Activated CD4-positive, alpha-beta T cell treated with anti-CD3 and anti-CD28 coated beads, Interleukin-2, amount 10 ng/mL, durations not matched to agents 24 days and 14 days (primary cell): ENCODE data around the gene LYRM4. TPM values are rescaled to one million over a fixed set of nuclear protein-coding genes. Genes with fewer than 3 reads are reported as not detected.

ENCODE experiments used
- DNase-seq: peaks from one replicate; pipeline ENCODE4 v3.0.0; 2022
- H3K27ac Mint-ChIP-seq: one replicate; pipeline ENCODE4 v1.8.0; 2022; ENCODE audit warnings: mild to moderate bottlenecking, mixed read lengths
- H3K27me3 Mint-ChIP-seq: one replicate; pipeline ENCODE4 v1.8.0; 2022; ENCODE audit warnings: mixed read lengths
- H3K36me3 Mint-ChIP-seq: one replicate; pipeline ENCODE4 v1.8.0; 2022; ENCODE audit warnings: low read depth, mild to moderate bottlenecking, mixed read lengths
- H3K4me1 Mint-ChIP-seq: one replicate; pipeline ENCODE4 v1.8.0; 2021; ENCODE audit warnings: mixed read lengths
- H3K4me3 Mint-ChIP-seq: one replicate; pipeline ENCODE4 v1.8.0; 2022; ENCODE audit warnings: mild to moderate bottlenecking, moderate library complexity, mixed read lengths
- H3K9me3 Mint-ChIP-seq: one replicate; pipeline ENCODE4 v1.8.0; 2021; ENCODE audit warnings: mixed read lengths
- intact Hi-C: fragments of 100-400 bp; cut with micrococcal nuclease; formaldehyde crosslinking; loops from one replicate; pipeline ENCODE4 v1.15.1; 2023
- total RNA-seq: library from RNA; stranded (reverse); gene quantifications from 2 replicates; pipeline ENCODE4 v1.2.3, GENCODE V29; 2022

The LYRM4 gene
- total RNA-seq, 1 donor from 2014 or later = 49.4 TPM

GRCh38 chr6:5219011-5219691 is 41.6 kb downstream of the LYRM4 start:
- Mint-ChIP-seq H3K4me3 (no peak overlapping the region), H3K27me3 (no peaks in the 10 kb centered on the region), H3K27ac (no peak overlapping the region), H3K4me1 (peaks cover 6% of the 10 kb centered on the region), H3K9me3 (no peaks in the 10 kb centered on the region), H3K36me3 (peaks cover 4% of the 10 kb centered on the region)
- no peak for DNase-seq
- intact Hi-C loops = no loop called here

- Mint-ChIP-seq H3K36me3 (peaks cover 7% of the 10 kb centered on the region), H3K27me3 (no peaks in the 10 kb centered on the region), H3K4me1 (peaks cover 6% of the 10 kb centered on the region), H3K9me3 (no peaks in the 10 kb centered on the region), H3K27ac (no peak overlapping the region), H3K4me3 (no peak overlapping the region)
- no peak for DNase-seq
- intact Hi-C loops = no loop called here
Measured at GRCh38 chr6:5217356-5217755, 43.4 kb downstream of the LYRM4 start.

DNA sequence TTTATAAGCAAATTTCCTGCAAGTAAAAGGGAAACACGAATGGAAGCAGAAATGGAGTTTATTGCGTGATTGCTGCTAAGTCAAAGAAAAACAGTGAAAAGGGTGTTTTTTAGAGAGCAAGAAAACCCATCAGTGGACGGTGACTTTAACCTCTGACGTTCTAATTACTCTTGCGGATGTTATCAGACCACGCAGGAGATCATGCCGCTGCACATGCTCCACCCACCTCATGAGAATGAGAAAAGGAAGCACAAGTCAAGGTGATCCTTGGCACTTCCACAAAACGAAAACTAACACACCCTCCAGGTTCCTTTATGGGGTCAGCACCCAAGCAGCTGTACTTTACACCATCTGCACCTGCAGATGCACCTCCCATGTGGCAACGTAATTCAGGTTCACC is 45.0 kb downstream of the LYRM4 start:
- Mint-ChIP-seq H3K4me1 (peaks cover 10% of the 10 kb centered on the region), H3K27ac (no peak overlapping the region), H3K27me3 (no peaks in the 10 kb centered on the region), H3K9me3 (no peaks in the 10 kb centered on the region), H3K36me3 (peaks cover 9% of the 10 kb centered on the region), H3K4me3 (no peak overlapping the region)
- intact Hi-C loops = loop anchor here (2.0 kb wide), 1 partner anchor 183 kb away; no protein-coding TSS in a partner anchor
- DNase-seq = no peak

DNA sequence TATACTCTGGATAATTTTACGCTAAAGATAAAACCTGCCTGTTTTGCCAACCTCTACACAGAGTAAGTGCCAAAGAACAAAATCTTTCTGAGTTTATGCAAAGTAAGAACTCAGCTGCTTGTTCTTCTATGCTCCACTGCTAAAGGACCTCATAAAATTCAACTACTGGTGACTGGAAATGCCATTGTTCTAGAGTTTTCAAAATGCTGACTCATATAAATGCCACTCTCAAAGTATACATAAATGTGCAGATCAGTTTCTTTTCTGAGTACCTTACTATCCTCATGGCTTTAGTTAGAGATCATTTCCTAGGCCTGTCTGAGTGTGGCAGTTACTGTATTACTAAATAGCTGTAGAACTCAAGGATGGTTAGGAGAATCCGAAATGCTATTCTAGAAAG is 45.6 kb downstream of the LYRM4 start:
- intact Hi-C loops = loop anchor here (2.0 kb wide), 1 partner anchor 184 kb away; no protein-coding TSS in a partner anchor
- Mint-ChIP-seq H3K4me1 (peaks cover 13% of the 10 kb centered on the region), H3K4me3 (no peak overlapping the region), H3K9me3 (no peaks in the 10 kb centered on the region), H3K27ac (no peak overlapping the region), H3K36me3 (peaks cover 9% of the 10 kb centered on the region), H3K27me3 (no peaks in the 10 kb centered on the region)
- no peak for DNase-seq

DNA sequence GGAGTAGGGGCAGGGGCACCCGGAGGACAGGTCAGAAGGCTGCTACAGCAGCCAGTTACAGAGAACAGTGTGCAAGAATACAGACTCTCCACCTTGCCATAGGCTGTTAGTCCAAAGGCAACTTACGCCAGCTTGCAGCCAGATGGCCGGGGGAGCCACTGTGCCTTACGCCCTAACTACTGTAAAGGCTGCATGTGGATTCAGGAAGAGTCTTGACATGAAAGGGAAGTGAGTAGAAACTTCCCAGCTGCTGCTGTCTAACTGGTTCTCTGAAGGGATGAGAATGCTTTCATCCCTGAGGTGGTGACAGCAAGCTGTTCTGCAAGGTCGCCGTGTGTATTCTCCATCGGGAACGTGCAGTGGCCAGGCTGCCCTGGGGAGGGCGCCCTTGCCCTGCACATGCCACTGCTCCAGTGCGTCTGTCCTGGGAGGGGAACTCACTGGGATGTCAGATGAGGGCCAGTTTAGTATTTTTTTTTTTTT is 46.1 kb downstream of the LYRM4 start:
- no peaks in the 10 kb centered on the region for H3K9me3 Mint-ChIP-seq
- no peaks in the 10 kb centered on the region for H3K27me3 Mint-ChIP-seq
- peak; percentile 74 for DNase-seq
- peaks cover 10% of the 10 kb centered on the region for H3K4me1 Mint-ChIP-seq
- intact Hi-C loops = loop anchor here (2.0 to 5.0 kb wide), 3 partner anchors 88 to 184 kb away; no protein-coding TSS in a partner anchor
- H3K27ac Mint-ChIP-seq = no peak overlapping the region
- H3K4me3 Mint-ChIP-seq = no peak overlapping the region
- peaks cover 9% of the 10 kb centered on the region for H3K36me3 Mint-ChIP-seq

- H3K4me3 Mint-ChIP-seq = no peak overlapping the region
- DNase-seq = no peak
- no peaks in the 10 kb centered on the region for H3K9me3 Mint-ChIP-seq
- H3K36me3 Mint-ChIP-seq = peaks cover 9% of the 10 kb centered on the region
- intact Hi-C loops = loop anchor here (2.0 to 5.0 kb wide), 3 partner anchors 88 to 185 kb away; no protein-coding TSS in a partner anchor
- no peak overlapping the region for H3K27ac Mint-ChIP-seq
- H3K4me1 Mint-ChIP-seq = peaks cover 10% of the 10 kb centered on the region
- no peaks in the 10 kb centered on the region for H3K27me3 Mint-ChIP-seq
Measured at GRCh38 chr6:5213836-5214235, 46.9 kb downstream of the LYRM4 start.

- intact Hi-C loops = loop anchor here (5.0 kb wide), 2 partner anchors 91 to 166 kb away; no protein-coding TSS in a partner anchor
- Mint-ChIP-seq H3K27ac (no peak overlapping the region), H3K27me3 (no peaks in the 10 kb centered on the region), H3K9me3 (no peaks in the 10 kb centered on the region), H3K4me1 (peaks cover 9% of the 10 kb centered on the region), H3K36me3 (peaks cover 9% of the 10 kb centered on the region), H3K4me3 (no peak overlapping the region)
- no peak for DNase-seq
Measured at GRCh38 chr6:5211492-5211891, 49.3 kb downstream of the LYRM4 start.

DNA sequence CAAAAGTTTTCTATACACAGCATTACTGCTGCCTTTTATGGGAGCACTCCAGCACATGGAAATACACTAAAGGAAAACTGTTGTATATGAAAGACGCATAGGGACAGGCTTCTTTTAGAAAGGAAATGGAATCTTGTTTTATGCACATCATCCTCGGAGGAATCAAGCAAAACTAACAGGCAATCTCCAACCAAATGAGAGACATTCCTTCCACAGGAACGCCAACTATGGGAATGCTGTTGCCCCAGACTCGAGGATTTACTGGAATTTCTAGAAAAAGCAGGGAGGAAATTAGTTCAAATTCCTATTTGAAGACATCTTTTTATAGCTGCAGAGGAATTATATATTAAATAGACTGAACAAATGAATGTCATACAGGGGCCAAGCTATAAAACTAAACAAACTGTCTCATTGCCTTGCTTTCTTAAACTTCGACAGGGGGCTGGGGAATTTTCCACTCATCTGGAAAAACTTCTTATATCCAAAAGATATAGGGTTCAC is 52.2 kb downstream of the LYRM4 start:
- Mint-ChIP-seq H3K36me3 (peaks cover 4% of the 10 kb centered on the region), H3K27ac (no peak overlapping the region), H3K4me1 (peaks cover 7% of the 10 kb centered on the region), H3K4me3 (no peak overlapping the region), H3K9me3 (no peaks in the 10 kb centered on the region), H3K27me3 (no peaks in the 10 kb centered on the region)
- DNase-seq = no peak
- intact Hi-C loops = no loop called here

DNA sequence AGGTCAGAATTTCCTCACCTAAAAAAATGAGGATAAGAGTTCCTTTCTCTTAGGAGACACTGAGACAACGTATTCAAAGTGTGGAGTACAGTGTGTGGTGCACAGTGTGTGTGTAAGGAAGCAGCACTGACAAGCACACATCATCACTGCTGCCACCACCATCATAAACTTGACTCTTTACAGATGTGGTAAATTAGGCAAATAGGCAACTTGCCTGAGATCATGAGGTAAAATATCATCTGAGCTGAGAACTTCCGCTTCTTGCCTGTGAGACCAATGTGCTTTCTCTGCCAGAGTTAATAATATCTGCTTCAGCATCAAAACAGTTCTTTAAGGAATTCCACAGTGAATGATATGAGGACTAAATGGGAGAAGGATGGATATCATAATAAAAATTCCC is 52.7 kb downstream of the LYRM4 start:
- H3K27ac Mint-ChIP-seq = no peak overlapping the region
- no peaks in the 10 kb centered on the region for H3K27me3 Mint-ChIP-seq
- peaks cover 4% of the 10 kb centered on the region for H3K36me3 Mint-ChIP-seq
- intact Hi-C loops = no loop called here
- no peaks in the 10 kb centered on the region for H3K9me3 Mint-ChIP-seq
- H3K4me3 Mint-ChIP-seq = no peak overlapping the region
- no peak for DNase-seq
- H3K4me1 Mint-ChIP-seq = peaks cover 7% of the 10 kb centered on the region

DNA sequence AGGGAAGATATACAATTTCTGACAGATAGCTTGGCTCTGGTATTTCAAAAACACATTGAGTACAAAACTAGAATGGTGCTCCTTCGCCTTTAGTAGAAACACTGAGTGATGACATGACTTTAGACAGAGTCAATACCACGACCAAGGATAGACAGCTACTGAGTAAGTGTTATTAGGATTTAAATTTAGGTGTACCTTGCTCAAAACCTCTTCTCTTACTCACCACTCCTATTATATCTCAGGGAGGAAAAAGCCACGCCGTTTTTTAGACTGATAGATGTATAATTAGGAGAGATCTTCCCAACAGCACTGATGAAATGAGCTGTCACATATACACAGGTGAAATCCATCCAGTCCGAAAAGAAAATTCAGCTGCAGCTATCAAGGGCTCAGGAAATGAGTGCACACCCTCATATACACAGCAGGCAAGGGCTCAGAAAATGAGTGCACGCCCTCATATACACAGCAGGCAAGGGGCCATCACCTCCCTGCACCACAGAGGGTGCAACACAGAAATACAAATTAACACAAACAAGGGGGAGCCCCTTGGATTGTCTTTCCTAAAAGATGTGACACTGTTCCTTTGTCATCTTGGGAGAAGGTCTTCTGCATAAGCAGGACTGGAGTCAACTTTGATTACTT is 53.7 kb downstream of the LYRM4 start:
- no peak overlapping the region for H3K4me3 Mint-ChIP-seq

DNA sequence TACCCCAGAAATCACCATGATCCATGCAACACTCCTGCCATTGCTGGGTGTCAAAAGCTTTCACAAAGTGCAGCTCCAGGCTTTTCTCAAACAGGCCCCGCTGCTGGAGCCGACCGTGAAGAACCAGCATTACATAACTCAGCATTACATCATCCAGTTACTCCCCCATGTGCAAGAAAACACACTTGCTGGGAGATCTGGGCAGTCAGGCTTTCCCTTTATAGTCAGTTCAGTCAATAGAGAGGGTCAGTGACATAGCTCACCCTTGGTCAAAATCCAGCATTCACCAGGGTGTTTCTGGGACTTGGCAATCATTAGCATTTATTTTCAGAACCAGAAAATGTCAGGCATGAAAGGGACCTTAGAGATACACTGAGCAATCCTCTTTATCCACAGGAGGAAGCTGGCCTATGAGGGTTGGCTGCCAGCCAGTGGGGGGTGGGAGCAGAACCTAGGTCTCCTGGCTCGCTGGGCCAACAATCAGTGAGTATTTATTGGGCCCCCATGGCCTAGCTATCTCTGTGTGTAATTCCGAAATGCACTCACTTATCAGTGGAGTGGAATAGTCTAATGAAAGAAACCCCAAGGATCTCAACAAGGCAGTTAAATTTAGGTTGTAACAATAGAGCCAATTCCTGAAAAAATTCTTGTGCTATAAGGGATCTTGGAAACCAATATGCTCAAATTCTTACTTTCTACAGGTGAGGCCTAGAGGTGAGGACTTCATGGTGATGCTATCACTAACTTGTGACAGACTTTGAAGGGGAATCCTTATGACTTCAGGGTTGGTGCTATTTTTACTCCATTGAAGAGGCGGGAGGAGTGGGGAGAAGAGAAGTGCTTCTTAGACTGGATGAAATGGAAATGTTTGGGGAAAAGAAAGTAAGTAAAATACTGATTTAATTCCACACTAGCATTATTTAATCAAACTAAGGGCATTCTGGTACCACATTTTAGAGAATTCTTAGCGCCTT is 54.6 kb downstream of the LYRM4 start:
- intact Hi-C loops = no loop called here
- no peaks in the 10 kb centered on the region for H3K9me3 Mint-ChIP-seq

More for the DNA sequence above, 53.7 kb downstream of the LYRM4 start:
- Mint-ChIP-seq H3K27ac (no peak overlapping the region), H3K9me3 (no peaks in the 10 kb centered on the region), H3K27me3 (no peaks in the 10 kb centered on the region), H3K36me3 (peaks cover 4% of the 10 kb centered on the region), H3K4me1 (peaks cover 6% of the 10 kb centered on the region)
- intact Hi-C loops = no loop called here
- no peak for DNase-seq

GRCh38 chr6:5205035-5205507 is 55.7 kb downstream of the LYRM4 start:
- intact Hi-C loops = no loop called here
- DNase-seq = no peak
- Mint-ChIP-seq H3K4me1 (no peaks in the 10 kb centered on the region), H3K9me3 (no peaks in the 10 kb centered on the region), H3K27me3 (no peaks in the 10 kb centered on the region), H3K27ac (no peak overlapping the region), H3K36me3 (peaks cover 6% of the 10 kb centered on the region), H3K4me3 (no peak overlapping the region)

More for the DNA sequence above, 54.6 kb downstream of the LYRM4 start:
- Mint-ChIP-seq H3K27me3 (no peaks in the 10 kb centered on the region), H3K36me3 (peaks cover 2% of the 10 kb centered on the region), H3K4me3 (no peak overlapping the region), H3K27ac (peak overlapping the region; percentile 10), H3K4me1 (peaks cover 2% of the 10 kb centered on the region)
- DNase-seq = no peak

GRCh38 chr6:5204376-5204775 is 56.4 kb downstream of the LYRM4 start:
- intact Hi-C loops = no loop called here
- peaks cover 6% of the 10 kb centered on the region for H3K36me3 Mint-ChIP-seq
- no peak for DNase-seq
- no peaks in the 10 kb centered on the region for H3K27me3 Mint-ChIP-seq
- H3K4me1 Mint-ChIP-seq = no peaks in the 10 kb centered on the region
- no peak overlapping the region for H3K27ac Mint-ChIP-seq
- no peaks in the 10 kb centered on the region for H3K9me3 Mint-ChIP-seq
- no peak overlapping the region for H3K4me3 Mint-ChIP-seq
